Raji (cell line): Measurements from ENCODE around the gene MYOM3.

ENCODE experiments used
- POLR2A ChIP-seq: IDR thresholded peaks from 2 replicates; pipeline ENCODE4 v1.6.1; 2011; ENCODE audit warnings: low read depth, low read length, control low read depth; ENCODE audit not compliant: insufficient read depth

The MYOM3 gene

GRCh38 chr1:24082372-24082771, 29.6 kb downstream of the MYOM3 start:
- no peak for TF ChIP-seq POLR2A

DNA sequence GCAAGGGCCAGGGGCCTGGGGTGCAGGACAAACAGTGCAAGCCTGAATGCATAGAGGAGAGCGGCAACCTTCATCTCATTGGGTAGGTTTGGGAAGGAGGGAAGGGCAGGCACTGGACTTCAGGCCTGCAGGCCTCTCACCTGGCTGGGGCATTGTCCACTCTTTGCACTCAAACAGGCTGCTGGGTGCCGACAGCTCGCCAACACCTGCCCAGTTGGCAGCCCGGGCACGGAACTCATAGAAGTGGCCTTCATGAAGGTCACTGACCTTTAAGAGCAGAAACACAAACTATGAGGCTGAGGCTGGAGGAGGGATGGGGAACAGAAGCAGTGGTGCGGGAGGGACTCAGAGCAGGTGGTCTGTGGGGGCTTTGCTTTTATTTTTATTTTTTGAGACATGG, 30.7 kb downstream of the MYOM3 start:
- no peak for TF ChIP-seq POLR2A

- no peak for TF ChIP-seq POLR2A
Observed at GRCh38 chr1:24080131-24080530, 31.8 kb downstream of the MYOM3 start.

DNA sequence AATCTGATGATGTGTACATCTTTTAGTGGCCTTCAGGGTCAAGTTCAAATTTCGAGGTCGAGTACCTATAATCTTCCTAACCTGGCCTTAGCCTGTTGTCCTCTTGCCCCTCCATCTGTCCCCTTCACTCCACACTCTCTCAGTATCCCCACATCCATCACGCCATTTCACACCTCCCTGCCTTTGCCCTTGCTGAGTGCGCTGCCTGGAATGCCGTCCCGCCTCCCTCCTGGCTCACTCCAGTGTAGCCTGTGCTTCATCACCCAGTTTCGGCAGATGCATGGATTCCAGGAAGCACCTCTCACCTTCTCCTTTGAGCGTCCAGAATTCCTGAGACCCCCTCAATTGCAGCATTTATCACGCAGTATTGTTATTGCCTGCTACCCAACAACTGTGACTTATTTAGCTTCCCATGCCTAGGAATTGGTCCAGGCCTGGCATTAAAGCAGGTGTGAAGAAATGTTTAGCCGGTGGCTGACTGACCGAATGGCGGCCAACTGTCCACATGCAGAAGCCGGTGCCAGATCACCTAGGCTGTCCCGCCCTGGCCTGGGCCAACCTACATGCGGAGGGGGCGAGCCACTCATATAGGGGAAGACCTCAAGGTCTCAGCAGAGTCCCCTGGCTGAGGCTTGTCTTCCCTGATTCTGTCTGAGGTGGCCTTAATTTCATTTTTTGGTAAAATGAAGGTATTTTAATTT, 34.5 kb downstream of the MYOM3 start:
- no peak for TF ChIP-seq POLR2A

- TF ChIP-seq POLR2A, result no peak
Observed at GRCh38 chr1:24075946-24076345, 36.0 kb downstream of the MYOM3 start.

DNA sequence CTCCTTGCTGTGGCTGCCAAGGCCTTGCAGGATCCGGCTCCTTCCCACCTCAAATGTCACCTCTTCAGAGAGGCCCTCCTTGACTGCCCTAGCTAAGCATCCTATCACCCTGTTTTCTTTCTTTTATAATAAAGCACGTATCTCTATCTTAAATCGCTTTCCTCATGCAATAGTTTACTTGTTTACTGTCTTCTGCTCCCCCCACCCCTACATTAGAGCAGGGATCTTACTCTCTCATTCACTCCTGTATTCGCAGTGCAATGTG, 36.4 kb downstream of the MYOM3 start:
- no peak for TF ChIP-seq POLR2A

GRCh38 chr1:24074817-24075589, 36.9 kb downstream of the MYOM3 start:
- TF ChIP-seq POLR2A, result no peak

DNA sequence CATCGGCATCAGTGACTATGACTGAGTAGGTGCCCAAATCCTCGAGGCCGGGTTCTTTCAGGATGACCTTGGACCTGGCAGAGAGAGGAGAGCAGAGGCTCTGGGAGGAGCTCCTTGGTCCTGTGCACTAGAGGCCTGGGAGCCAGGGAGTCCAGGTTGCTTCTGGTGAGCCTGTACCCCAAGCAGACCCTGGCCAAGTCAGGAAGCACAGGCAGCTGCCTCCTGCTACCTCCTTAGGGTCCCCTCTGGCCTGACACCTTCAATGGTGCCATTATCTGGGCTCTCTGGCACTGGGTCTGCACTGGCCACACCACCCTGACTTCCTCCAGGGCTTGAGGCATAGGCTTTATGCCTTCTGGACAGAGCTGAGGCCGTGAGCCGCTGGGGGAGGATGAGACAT, 37.7 kb downstream of the MYOM3 start:
- TF ChIP-seq POLR2A, result no peak

- TF ChIP-seq POLR2A, result no peak
Observed at GRCh38 chr1:24071941-24072340, 40.0 kb downstream of the MYOM3 start.

- TF ChIP-seq POLR2A, result no peak
Observed at GRCh38 chr1:24070821-24071393, 41.0 kb downstream of the MYOM3 start.

- no peak for TF ChIP-seq POLR2A
Observed at GRCh38 chr1:24069817-24070216, 42.1 kb downstream of the MYOM3 start.

GRCh38 chr1:24067978-24068377, 44.0 kb downstream of the MYOM3 start:
- no peak for TF ChIP-seq POLR2A

- no peak for TF ChIP-seq POLR2A
Observed at GRCh38 chr1:24065304-24065703, 46.6 kb downstream of the MYOM3 start.

- no peak for TF ChIP-seq POLR2A
Observed at GRCh38 chr1:24062221-24062620, 49.7 kb downstream of the MYOM3 start.

DNA sequence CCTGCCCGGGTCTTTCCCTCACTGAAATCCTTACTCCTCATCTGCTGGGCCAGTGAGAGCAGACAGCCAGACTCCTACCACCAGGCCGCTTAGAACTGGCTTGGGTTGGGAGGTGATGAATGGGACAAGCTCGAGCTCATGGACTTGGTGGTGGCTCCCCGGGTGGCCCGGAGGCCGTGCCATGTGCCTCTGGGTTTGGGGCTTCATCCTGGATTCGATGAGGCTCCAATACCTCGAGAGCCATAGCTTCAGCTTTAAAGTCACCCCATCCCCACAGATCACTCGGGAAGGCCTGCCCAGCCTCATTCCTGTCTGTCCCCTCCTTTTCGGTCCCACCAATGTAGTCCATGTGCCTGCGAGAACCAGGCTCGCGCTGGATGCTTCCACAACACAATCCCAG, 51.5 kb downstream of the MYOM3 start:
- TF ChIP-seq POLR2A, result no peak

DNA sequence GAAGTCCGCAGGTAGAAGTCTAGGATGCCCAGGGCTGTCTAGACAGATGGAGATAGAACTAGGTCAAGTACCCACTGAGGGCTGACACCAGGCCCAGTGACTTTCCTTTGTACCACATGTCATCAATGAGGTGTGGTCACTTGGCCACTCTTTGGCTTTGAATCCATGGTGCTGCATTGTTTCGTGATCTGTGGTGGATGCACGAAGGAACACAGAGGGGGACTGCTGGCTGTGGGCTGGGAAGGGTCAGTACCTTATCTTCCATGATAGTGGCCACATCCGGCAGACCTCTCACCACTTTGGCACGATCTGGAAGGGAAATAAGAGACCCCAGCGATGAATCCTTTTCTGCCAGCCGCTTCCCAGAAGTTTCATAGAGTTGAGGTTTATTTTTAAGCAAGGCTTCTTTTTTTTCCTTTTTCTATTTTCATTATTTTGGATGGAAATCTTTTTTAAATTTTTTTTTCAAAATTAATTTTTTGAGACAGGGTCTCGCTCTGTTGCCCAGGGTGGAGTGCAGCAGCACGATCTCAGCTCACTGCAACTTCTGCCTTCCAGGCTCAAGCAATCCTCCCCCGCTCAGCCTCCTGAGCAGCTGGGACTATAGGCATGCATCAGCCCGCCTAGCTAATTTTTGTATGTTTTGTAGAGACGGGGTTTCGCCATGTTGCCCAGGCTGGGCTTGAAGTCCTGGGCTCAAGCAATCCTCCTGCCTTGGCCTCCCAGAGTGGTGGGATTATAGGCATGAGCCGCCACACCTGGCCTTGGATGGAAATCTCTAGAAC, 53.1 kb downstream of the MYOM3 start:
- TF ChIP-seq POLR2A, result no peak
